Measurements from ENCODE around the gene FOXP3.

GRCh38 chrX:49310371-49310770 is 45.9 kb upstream of the FOXP3 start:
- TF ChIP-seq CTCF (IDR thresholded peaks at IDR 0.05): no peak
- TF ChIP-seq POLR2A (IDR thresholded peaks at IDR 0.05): no peak
